ENCODE measurements around the gene LYPD6B.
"Not testable (repeated sequence)": the region's sequence is repeated elsewhere in the genome, so short reads cannot be mapped to it uniquely, and the experiment has no call there.

The LYPD6B gene

GRCh38 chr2:149204686-149205085, 166.2 kb downstream of the LYPD6B start:
- no peak for DNase-seq (ENCODE audit: low read depth, low spot score)

GRCh38 chr2:149205143-149205542, 166.6 kb downstream of the LYPD6B start:
- DNase-seq (ENCODE audit: low read depth, low spot score): no peak

DNA sequence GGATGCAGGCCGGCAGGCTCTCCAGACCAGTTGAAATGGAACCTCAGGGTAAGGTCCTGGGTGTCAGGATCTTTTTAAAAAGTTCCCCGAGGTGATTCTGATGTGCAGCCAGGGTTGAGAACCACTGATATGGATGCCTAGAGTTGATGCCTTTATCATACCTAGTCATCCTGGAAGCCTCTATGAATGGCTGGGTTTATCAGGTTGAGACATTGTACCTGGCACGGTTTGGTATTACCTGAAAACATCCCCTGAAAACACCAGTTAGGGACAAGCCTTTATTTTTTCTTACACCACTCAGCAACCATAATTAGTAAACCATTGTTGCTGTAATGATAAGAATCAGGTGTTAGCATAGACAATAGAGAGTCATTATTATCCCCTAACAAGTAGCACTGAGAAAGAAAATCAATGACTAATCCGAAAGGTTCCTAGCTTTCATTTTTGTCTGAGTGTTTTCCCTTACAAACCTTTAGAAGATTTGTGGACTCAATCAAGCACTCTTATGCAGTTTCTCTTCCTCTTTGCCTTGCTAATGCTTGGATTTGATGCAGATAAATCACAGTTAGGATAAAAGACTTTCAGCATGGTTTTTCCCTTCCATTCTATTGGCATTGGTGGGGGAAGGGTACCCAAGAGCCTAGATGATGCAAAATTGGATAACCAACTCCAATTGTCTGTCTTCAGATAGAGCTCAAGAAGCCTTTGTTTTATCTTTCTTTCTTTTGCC, 175.4 kb downstream of the LYPD6B start:
- DNase-seq (ENCODE audit: low read depth, low spot score): no peak

GRCh38 chr2:149218497-149218896, 180.0 kb downstream of the LYPD6B start:
- DNase-seq (ENCODE audit: low read depth, low spot score): no peak

DNA sequence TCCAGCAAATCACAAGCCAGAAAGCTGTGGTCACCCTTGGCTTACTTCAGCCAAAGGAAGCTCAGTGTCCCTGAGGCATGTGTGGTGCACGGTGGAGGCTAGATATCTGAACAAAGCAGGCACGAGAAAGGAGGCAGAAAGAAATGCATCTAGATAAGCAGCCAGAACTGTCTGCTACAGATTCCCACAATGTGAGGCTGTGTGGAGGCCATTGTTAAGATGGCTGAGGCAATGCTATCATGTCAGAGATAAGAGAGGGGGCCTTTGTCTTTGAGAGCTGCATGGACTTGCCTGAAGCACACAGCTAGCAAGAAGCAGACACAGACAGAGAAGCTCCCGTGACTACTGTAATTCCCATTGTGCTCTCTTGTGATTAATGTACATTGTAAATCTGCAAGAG, 181.4 kb downstream of the LYPD6B start:
- no peak for DNase-seq (ENCODE audit: low read depth, low spot score)

- DNase-seq (ENCODE audit: low read depth, low spot score): no peak
These were observed 182.5 kb downstream of the LYPD6B start for GRCh38 chr2:149221002-149221401.

- no peak for DNase-seq (ENCODE audit: low read depth, low spot score)
These were observed 183.4 kb downstream of the LYPD6B start for GRCh38 chr2:149221898-149222297.

DNA sequence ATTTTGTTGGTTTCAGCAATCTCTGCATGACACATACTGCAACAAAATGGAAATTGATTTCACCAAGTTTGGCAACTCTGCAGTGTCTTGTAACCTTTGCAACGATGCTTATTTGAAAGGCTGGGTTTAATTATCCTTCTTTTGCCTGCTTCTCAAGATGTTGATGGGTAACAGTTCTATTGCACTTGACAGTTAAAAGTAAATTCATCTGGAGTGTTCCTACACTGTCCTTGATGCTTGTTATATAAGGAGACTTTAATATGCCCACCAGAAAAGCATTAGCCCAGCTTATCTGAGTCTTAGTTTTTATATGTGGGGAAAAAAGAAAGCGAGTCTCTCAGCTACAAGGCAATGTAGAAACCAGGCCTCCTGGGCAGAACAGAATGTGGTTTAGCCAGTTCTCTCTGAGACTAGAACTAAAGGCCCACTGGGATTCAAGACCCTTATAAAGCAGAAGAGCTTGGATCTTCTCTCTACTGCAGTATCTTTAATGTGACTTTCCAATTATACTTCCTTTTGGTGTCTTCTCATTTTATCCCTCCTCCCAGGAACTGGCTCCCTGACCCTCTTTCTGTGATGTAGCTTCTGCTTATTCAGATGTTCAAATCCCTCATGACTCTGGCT, 185.1 kb downstream of the LYPD6B start:
- no peak for DNase-seq (ENCODE audit: low read depth, low spot score)

- no peak for DNase-seq (ENCODE audit: low read depth, low spot score)
These were observed 186.0 kb downstream of the LYPD6B start for GRCh38 chr2:149224543-149224942.

GRCh38 chr2:149225446-149225845, 186.9 kb downstream of the LYPD6B start:
- no peak for DNase-seq (ENCODE audit: low read depth, low spot score)

DNA sequence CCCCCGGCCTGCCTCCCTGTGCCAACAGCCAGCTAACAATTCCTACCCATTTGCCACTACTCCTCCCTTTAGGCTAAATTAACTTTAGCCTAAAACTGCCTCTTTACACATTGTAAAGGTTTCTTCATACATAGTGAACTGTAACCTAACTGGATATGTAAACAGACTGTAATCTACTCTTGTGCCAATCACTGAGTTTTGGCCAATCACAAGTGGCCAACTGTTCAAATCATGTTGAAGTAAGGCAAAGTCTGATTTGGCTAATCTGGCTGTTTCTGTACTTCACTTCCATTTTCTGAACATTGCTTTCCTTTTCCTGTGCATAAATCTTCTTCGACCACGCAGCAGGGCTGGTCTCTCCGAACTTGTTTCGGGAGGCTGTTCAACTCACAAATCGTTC, 188.3 kb downstream of the LYPD6B start:
- DNase-seq (ENCODE audit: low read depth, low spot score): no peak

DNA sequence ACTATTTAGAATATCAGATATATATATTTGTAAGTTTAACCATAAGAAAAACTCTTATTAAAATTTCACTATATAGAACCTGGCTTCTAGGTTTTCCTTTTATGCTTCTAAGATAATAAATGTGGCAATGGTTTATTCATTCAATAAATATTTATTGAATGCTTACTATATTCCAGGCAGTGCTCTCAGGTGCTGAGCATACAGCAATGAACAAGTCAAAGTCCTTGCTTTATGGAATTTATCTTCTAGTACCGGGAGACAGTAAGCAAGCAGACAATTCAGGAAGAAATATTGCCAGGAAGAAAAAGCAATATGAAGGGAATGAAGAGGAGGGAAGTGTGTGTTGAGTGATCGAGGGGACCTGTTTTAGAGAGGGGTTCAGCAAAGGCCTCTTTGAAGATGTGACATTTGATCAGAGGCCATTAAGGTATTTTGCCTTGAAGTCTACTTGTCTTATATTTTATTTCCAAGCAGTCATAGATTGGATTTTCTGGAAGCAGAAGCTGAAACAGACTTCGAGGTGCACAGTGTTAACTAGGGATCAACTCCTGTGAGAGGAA, 197.4 kb downstream of the LYPD6B start:
- no peak for DNase-seq (ENCODE audit: low read depth, low spot score)

DNA sequence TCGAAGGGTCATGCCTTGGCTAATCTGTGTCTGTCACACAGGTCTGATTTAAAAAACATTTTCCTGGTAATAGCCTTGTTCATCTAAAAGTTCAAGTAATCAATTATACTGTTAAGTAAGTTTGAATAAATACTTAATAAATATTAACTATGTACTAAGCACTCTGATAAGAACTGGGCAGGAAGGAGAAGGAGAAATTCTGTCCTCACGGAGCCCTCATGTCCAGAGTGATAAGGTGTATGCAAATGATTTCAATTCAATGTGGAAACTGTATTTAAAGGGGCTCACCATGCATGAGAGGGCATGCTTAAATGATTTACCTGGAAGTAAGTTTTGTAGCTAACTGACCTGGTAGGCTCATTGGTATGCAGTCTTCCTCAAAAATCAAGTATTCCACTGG, 197.9 kb downstream of the LYPD6B start:
- DNase-seq (ENCODE audit: low read depth, low spot score): no peak

DNA sequence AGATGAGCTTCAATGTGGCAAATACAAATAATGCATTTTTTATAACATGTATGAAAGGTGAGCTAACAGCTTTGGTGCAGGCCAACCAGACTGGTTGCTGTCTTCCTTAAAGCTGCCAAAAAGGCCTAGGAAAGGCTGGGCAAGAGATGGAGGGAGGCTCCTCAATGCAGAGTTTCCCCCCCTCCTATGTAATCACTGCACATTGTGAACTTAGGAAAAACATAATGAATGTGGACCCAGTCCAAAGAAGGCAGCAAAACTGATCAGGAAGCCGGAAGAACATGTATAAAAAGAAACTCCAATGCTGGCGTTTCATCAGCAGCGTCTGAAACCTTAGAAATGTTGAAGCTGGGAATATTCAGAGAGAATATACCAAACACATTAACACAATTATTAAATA, 207.7 kb downstream of the LYPD6B start:
- DNase-seq (ENCODE audit: low read depth, low spot score): no peak

DNA sequence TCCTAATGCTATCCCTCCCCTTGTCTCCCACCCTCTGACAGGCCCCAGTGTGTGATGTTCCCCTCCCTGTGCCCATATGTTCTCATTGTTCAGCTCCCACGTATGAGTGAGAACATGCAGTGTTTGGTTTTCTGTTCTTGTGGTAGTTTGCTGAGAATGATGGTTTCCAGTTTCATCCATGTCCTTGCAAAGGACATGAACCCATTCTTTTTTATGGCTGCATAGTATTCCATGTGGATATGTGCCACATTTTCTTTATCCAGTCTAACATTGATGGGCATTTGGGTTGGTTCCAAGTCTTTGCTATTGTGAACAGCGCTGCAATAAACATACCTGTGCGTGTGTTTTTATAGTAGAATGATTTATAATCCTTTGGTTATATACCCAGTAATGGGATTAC, 212.9 kb downstream of the LYPD6B start:
- not testable (repeated sequence) for DNase-seq (ENCODE audit: low read depth, low spot score)

- DNase-seq (ENCODE audit: low read depth, low spot score): not testable (repeated sequence)
These were observed 218.4 kb downstream of the LYPD6B start for GRCh38 chr2:149256877-149257276.

- DNase-seq (ENCODE audit: low read depth, low spot score): no peak
These were observed 220.0 kb downstream of the LYPD6B start for GRCh38 chr2:149258531-149258930.

DNA sequence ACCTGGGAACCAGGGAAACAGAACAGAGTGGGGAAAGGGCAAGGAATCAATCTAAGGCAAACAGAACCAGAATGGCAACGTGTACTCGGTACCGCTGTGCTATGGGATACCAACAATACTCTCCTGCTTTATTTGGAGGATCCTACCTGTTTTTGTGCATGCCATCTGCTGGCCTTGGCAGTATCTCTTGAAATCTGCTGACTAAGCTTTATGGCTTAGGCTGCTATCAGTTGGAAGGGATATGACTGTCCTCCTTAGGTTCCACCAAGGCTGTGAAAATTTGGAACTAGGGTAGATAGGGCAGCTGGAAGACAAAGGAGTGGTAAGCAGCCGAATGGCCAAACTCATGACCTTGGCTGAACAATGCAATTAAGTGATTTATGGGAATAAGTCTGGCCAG, 220.6 kb downstream of the LYPD6B start:
- no peak for DNase-seq (ENCODE audit: low read depth, low spot score)

DNA sequence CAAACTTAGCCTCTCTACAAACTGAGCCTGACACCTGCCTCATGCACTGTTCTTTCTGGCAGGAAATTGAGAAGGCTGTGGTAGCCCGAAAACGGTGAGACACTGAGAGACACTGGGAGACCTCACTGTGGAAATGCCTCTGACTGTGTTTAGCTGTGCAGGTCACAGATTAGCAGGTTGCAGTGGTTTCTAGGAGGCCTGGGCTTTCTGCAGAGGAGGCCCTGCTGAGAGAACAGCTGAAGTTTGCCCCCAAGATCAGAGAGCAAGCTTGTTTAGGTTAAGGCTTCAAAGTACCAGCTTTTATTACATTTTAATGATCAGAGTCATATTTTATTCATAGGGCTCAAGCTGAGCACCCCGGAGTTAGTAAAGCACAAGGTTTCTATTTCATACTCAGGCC, 223.2 kb downstream of the LYPD6B start:
- no peak for DNase-seq (ENCODE audit: low read depth, low spot score)
